BLaER1 treated with 17β-estradiol and CSF1 and Interleukin-3, amounts not matched to agents 10 nM and 100 nM (cell line): ENCODE data around the gene PLA2G4B.

Experiments
- H3K27ac ChIP-seq, 11 experiments: shearing (Covaris generic); formaldehyde crosslinking; 2 replicates each; pipeline ENCODE4 v1.8.1; 2022
- H3K27me3 ChIP-seq, 11 experiments: shearing (Covaris generic); formaldehyde crosslinking; 2 replicates each; pipeline ENCODE4 v1.8.1; 2022
- H3K36me3 ChIP-seq, 11 experiments: shearing (Covaris generic); formaldehyde crosslinking; 2 replicates each; pipeline ENCODE4 v1.8.1; 2022
- H3K4me1 ChIP-seq, 10 experiments: shearing (Covaris generic); formaldehyde crosslinking; 2 replicates each; pipeline ENCODE4 v1.8.1; 2022
- H3K4me2 ChIP-seq, 11 experiments: shearing (Covaris generic); formaldehyde crosslinking; 2 replicates each; pipeline ENCODE4 v1.8.1; 2022
- H3K4me3 ChIP-seq, 10 experiments: shearing (Covaris generic); formaldehyde crosslinking; 2 replicates each; pipeline ENCODE4 v1.8.1; 2022
- H3K9ac ChIP-seq, 11 experiments: shearing (Covaris generic); formaldehyde crosslinking; 2 replicates each; pipeline ENCODE4 v1.8.1; 2022
- H3K9me3 ChIP-seq, 11 experiments: shearing (Covaris generic); formaldehyde crosslinking; replicated peaks in 1 of 11; 2 replicates each; pipeline ENCODE4 v1.8.1; 2022
- H4K20me1 ChIP-seq, 11 experiments: shearing (Covaris generic); formaldehyde crosslinking; 2 replicates each; pipeline ENCODE4 v1.8.1; 2022
- Cebpa-rat ChIP-seq, 11 experiments: shearing (Covaris generic); IDR thresholded peaks; 2 replicates each; pipeline ENCODE4 v1.8.1; 2022

PLA2G4B gene

DNA sequence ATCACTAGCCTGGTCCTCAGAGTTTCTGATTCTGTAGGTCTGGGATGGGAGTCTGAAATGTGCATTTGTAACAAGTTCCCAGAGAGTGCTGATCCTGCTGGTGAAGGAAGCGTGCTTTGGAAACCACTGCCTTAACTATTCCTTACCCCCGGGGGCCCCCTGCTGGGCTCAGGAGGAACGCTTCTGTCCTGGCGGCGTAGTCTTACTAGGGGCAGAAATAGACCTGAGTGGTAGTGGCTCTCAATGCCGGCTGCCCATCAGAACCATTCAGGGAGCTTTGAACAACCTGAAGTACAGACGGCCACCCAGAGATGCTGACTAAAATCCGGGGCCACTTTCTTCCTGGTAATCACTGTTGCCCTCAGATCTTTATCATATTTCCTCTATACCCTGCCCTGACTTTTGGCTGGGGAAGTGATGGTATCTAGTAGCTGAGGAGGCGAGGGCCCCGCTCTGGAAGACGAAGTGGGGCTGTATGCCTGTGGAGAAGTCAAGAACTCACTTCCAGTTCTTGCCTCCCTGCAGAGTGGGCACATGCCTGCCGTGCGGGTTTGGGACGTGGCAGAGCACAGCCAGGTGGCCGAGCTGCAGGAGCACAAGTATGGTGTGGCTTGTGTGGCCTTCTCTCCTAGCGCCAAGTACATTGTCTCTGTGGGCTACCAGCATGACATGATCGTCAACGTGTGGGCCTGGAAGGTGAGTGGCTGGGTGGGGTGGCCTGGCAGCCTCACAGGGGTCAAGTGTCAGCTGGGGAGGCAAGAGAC lies 27.0 kb upstream of the PLA2G4B start:
- no peak overlapping the region; a peak in 1 of 22 replicates for H3K9ac ChIP-seq
- no peak overlapping the region for H3K27ac ChIP-seq
- no peak for TF ChIP-seq Cebpa-rat (IDR thresholded peaks at IDR 0.05)
- H4K20me1 ChIP-seq: peaks cover 0 to 17% (median 5%) of the 10 kb centered on the region in 11 experiments; a peak in 6 of 22 replicates
- H3K36me3 ChIP-seq: peaks cover 15 to 51% (median 32%) of the 10 kb centered on the region in 11 experiments
- peaks cover 26 to 57% (median 46%) of the 10 kb centered on the region in 10 experiments for H3K4me1 ChIP-seq
- peak overlapping the region; percentile 52 to 80 (median 75); a peak in 17 of 22 replicates for H3K4me2 ChIP-seq
- H3K9me3 ChIP-seq: no peaks in the 10 kb centered on the region
- H3K4me3 ChIP-seq: no peak overlapping the region
- H3K27me3 ChIP-seq: no peaks in the 10 kb centered on the region

DNA sequence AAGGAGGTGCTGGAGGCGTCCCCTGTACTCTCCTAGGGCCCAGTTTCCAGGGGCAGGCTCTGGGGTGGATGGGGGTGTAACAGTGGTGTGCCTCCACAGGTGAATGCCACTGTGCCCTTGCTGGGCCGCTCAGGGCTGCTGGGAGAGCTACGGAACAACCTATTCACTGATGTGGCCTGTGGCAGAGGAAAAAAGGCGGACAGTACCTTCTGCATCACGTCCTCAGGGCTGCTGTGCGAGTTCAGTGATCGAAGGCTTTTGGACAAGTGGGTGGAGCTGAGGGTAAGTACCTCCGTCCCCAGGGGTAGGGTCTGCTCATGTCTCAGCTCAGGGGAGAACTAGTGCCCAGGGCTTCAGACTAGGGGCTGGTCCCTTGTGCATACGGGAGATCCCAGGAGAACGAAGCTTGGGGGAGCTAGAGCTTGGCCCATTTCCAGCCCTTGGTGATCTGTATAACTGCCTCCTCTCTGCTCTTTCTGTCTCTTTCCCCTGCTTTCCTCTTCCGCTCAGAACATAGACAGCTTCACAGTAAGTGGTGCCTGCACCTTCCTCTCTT lies 25.7 kb upstream of the PLA2G4B start:
- Histone ChIP-seq H3K36me3 (peaks cover 26 to 64% (median 43%) of the 10 kb centered on the region in 11 experiments), H3K27ac (0 out of 22 replicates have a peak overlapping the region, but pooled peaks of 2 of the 11 experiments have one; percentile 4 to 14), H3K4me2 (peak overlapping the region in 8 of 11 experiments; percentile 18 to 70 (median 60); a peak in 14 of 22 replicates), H3K27me3 (no peaks in the 10 kb centered on the region), H3K4me3 (no peak overlapping the region), H3K9me3 (no peaks in the 10 kb centered on the region), H3K9ac (peak overlapping the region; percentile 4 to 66 (median 41); a peak in 15 of 22 replicates), H3K4me1 (peaks cover 26 to 50% (median 43%) of the 10 kb centered on the region in 10 experiments), H4K20me1 (peaks cover 0 to 17% (median 5%) of the 10 kb centered on the region in 11 experiments; a peak in 6 of 22 replicates)
- no peak for TF ChIP-seq Cebpa-rat (IDR thresholded peaks at IDR 0.05)

DNA sequence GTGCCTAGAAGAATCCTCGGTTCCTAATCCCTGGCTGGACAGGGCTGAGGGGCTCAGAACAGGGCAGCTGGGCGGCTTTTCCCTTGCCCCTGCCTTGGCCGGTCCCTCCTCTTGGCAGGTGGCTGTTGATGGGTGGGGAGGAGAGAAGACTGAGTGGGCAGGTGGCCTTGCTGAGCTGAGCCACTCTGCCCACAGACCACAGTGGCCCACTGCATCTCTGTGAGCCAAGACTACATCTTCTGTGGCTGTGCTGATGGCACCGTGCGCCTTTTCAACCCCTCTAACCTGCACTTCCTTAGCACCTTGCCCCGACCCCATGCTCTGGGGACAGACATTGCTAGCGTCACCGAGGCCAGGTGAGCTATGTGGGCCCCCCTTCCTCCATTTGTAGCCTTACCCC lies 25.2 kb upstream of the PLA2G4B start:
- Histone ChIP-seq H3K4me1 (peaks cover 26 to 50% (median 43%) of the 10 kb centered on the region in 10 experiments), H3K36me3 (peaks cover 31 to 66% (median 48%) of the 10 kb centered on the region in 11 experiments), H3K9me3 (no peaks in the 10 kb centered on the region), H4K20me1 (peaks cover 0 to 17% (median 5%) of the 10 kb centered on the region in 11 experiments; a peak in 6 of 22 replicates), H3K4me2 (peak overlapping the region in 8 of 11 experiments; percentile 18 to 70 (median 60); a peak in 12 of 22 replicates), H3K4me3 (no peak overlapping the region), H3K27me3 (no peaks in the 10 kb centered on the region), H3K27ac (0 out of 22 replicates have a peak overlapping the region, but pooled peaks of 1 of the 11 experiments have one; percentile 14), H3K9ac (peak overlapping the region in 9 of 11 experiments; percentile 15 to 66 (median 42); a peak in 7 of 22 replicates)
- TF ChIP-seq Cebpa-rat (IDR thresholded peaks at IDR 0.05): no peak

DNA sequence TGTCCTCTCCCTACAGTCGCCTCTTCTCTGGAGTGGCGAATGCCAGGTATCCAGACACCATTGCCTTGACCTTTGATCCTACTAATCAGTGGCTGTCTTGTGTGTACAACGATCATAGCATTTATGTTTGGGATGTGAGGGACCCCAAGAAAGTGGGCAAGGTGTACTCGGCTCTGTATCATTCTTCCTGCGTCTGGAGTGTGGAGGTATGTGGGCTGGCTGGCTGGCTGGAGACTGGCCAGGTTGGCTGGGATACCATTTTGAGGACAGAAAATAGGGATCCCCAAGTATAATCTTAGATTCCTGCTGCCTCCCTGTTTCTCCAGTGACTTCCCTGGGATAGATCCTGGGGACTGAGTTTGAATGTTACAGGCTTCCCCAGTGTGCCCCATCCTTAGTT lies 24.1 kb upstream of the PLA2G4B start:
- peaks cover 41 to 76% (median 60%) of the 10 kb centered on the region in 11 experiments for H3K36me3 ChIP-seq
- no peak overlapping the region for H3K27ac ChIP-seq
- no peak overlapping the region for H3K4me2 ChIP-seq
- H3K4me1 ChIP-seq: peaks cover 19 to 43% (median 34%) of the 10 kb centered on the region in 10 experiments
- H3K27me3 ChIP-seq: no peaks in the 10 kb centered on the region
- TF ChIP-seq Cebpa-rat (IDR thresholded peaks at IDR 0.05): no peak
- H3K4me3 ChIP-seq: no peak overlapping the region
- H3K9ac ChIP-seq: no peak overlapping the region
- H4K20me1 ChIP-seq: peaks cover 0 to 17% (median 5%) of the 10 kb centered on the region in 11 experiments; a peak in 6 of 22 replicates
- H3K9me3 ChIP-seq: no peaks in the 10 kb centered on the region

DNA sequence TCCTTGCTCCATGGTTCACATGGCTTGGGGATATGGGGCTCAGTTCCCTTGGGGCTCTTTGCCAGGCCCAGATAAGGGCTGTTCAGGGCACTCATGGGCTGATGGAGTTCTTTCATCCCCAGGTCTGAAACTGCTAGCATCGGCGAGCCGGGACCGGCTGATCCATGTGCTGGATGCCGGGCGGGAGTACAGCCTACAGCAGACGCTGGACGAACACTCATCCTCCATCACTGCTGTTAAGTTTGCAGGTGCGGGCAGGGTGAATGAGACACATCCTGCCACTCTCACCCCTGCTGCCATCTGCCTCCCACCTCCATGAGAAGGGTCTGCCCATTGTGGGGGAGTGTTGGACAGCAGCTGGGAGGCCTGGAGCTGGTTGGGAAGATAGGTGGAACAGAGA lies 21.9 kb upstream of the PLA2G4B start:
- peaks cover 52 to 99% (median 82%) of the 10 kb centered on the region in 11 experiments for H3K36me3 ChIP-seq
- H3K4me3 ChIP-seq: no peak overlapping the region
- H3K27ac ChIP-seq: no peak overlapping the region

DNA sequence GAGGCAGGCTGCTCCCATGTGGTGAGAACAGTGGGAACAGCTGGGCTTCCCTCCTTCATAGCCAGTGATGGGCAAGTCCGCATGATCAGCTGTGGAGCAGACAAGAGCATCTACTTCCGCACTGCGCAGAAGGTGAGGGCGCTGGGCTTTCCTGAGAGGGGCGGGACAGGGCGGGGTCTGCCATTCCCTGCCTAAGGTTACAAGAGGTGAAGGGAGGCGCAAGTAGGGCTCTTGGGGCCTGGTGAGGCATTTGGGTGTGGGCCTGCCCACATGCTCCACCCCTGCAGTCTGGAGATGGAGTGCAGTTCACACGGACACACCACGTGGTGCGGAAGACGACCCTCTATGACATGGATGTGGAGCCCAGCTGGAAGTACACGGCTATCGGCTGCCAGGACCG lies 21.3 kb upstream of the PLA2G4B start:
- Histone ChIP-seq H3K27me3 (no peaks in the 10 kb centered on the region), H4K20me1 (peaks cover 0 to 23% (median 0%) of the 10 kb centered on the region in 11 experiments; a peak in 2 of 22 replicates), H3K9me3 (no peaks in the 10 kb centered on the region), H3K4me1 (peaks cover 0 to 23% (median 14%) of the 10 kb centered on the region in 10 experiments; a peak in 15 of 20 replicates), H3K9ac (no peak overlapping the region), H3K4me2 (no peak overlapping the region), H3K4me3 (no peak overlapping the region), H3K27ac (no peak overlapping the region), H3K36me3 (peaks cover 52 to 97% (median 84%) of the 10 kb centered on the region in 11 experiments)
- no peak for TF ChIP-seq Cebpa-rat (IDR thresholded peaks at IDR 0.05)

More for the DNA sequence above, 21.9 kb upstream of the PLA2G4B start:
- no peak overlapping the region for H3K9ac ChIP-seq
- peaks cover 0 to 24% (median 3%) of the 10 kb centered on the region in 11 experiments; a peak in 4 of 22 replicates for H4K20me1 ChIP-seq
- no peak for TF ChIP-seq Cebpa-rat (IDR thresholded peaks at IDR 0.05)
- no peaks in the 10 kb centered on the region for H3K27me3 ChIP-seq
- H3K4me2 ChIP-seq: no peak overlapping the region
- peaks cover 0 to 25% (median 18%) of the 10 kb centered on the region in 10 experiments; a peak in 15 of 20 replicates for H3K4me1 ChIP-seq
- no peaks in the 10 kb centered on the region for H3K9me3 ChIP-seq

DNA sequence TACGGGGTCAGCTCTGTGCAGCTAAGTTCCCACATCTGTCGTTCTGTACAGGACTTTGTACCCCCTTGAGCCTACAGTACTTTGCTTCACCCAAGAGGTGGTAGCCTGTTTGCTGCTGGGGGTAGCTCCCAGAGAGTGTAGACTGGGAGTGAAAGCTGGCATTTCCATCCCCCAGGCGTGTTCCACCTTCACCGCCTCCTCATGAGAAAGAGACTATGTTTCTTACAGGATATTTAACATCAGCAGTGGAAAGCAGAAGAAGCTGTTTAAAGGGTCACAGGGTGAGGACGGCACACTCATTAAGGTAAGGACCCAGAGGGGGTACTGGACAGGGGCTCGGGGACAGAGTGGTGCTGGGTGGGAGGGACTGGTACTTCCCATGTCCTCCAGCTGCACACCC lies 20.9 kb upstream of the PLA2G4B start:
- no peak overlapping the region for H3K27ac ChIP-seq

DNA sequence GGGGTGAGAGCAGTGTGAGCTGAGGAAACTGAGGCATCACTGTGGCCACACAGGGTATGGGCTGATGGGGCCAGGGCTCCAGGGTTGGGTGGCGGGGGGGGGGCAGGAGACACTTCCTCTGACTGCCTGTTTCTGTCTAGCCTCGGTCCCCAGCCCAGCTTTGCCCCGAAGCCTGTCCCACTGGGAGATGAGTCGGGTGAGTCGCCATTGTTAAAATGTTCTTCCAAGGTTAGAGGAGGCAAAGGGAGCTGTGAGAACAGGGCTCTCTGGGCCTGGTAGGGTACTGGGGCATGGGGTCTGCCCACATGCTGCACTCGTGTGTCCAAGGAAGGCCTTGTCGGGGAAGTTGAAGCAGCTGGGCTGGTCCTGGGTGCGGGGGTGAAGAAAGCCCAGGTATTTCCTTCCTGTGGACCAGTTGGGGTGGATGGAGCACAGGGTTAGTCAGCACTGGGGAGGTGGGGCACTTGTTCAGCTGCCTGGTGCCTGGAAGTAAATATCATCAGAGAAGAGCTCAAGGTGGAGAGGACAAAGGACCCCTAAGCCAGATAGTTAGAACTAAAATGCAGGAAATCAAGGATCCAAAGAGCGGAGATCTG lies 19.1 kb upstream of the PLA2G4B start:
- Histone ChIP-seq H3K4me3 (no peak overlapping the region), H3K9me3 (no peaks in the 10 kb centered on the region), H3K36me3 (peaks cover 68 to 97% (median 93%) of the 10 kb centered on the region in 11 experiments), H3K9ac (no peak overlapping the region), H3K4me2 (peak overlapping the region in 2 of 11 experiments; percentile 5 to 14; a peak in 1 of 22 replicates), H3K27ac (no peak overlapping the region), H4K20me1 (peaks cover 0 to 27% (median 0%) of the 10 kb centered on the region in 11 experiments; a peak in 3 of 22 replicates), H3K27me3 (no peaks in the 10 kb centered on the region), H3K4me1 (peaks cover 0 to 10% (median 0%) of the 10 kb centered on the region in 10 experiments; a peak in 3 of 20 replicates)
- no peak for TF ChIP-seq Cebpa-rat (IDR thresholded peaks at IDR 0.05)

More for the DNA sequence above, 20.9 kb upstream of the PLA2G4B start:
- no peaks in the 10 kb centered on the region for H3K9me3 ChIP-seq
- TF ChIP-seq Cebpa-rat (IDR thresholded peaks at IDR 0.05): no peak
- H3K4me1 ChIP-seq: peaks cover 0 to 18% (median 9%) of the 10 kb centered on the region in 10 experiments; a peak in 15 of 20 replicates
- H3K9ac ChIP-seq: no peak overlapping the region
- H3K4me3 ChIP-seq: no peak overlapping the region
- H3K36me3 ChIP-seq: peaks cover 53 to 97% (median 88%) of the 10 kb centered on the region in 11 experiments
- H3K4me2 ChIP-seq: no peak overlapping the region
- H3K27me3 ChIP-seq: no peaks in the 10 kb centered on the region
- H4K20me1 ChIP-seq: peaks cover 0 to 24% (median 0%) of the 10 kb centered on the region in 11 experiments; a peak in 2 of 22 replicates
